Transverse colon (tissue), 4 donors: ENCODE measurements around the gene ANKS3. TPM values are rescaled to one million over a fixed set of nuclear protein-coding genes. Genes with fewer than 3 reads are reported as not detected.
"Not testable (repeated sequence)": the region's sequence is repeated elsewhere in the genome, so short reads cannot be mapped to it uniquely, and the experiment has no call there.

ENCODE experiments used
- DNase-seq: peaks from one replicate; pipeline ENCODE4 v3.0.0-alpha.2; 2019
- H3K27ac ChIP-seq, 4 donors: fragments of 200-600 bp; sonication (generic); 2 replicates each; pipeline ENCODE4 v1.5.1; 2016 to 2018; ENCODE audit warnings: inconsistent platforms in 4 of 4
- H3K27me3 ChIP-seq: fragments of 200-600 bp; sonication (generic); 2 replicates; pipeline ENCODE4 v1.5.1; 2017; ENCODE audit warnings: inconsistent platforms
- H3K36me3 ChIP-seq, 4 donors: fragments of 200-600 bp; sonication (generic); 2 replicates each; pipeline ENCODE4 v1.5.1; 2017 to 2019; ENCODE audit warnings: inconsistent platforms in 4 of 4
- H3K4me1 ChIP-seq, 4 donors: fragments of 200-600 bp; sonication (generic); 2 replicates each; pipeline ENCODE4 v1.5.1; 2017 to 2020; ENCODE audit warnings: inconsistent platforms in 4 of 4
- H3K4me3 ChIP-seq, 4 donors: fragments of 200-600 bp; sonication (generic); 1 replicate in 1 of 4; 2 replicates in 3 of 4; pipeline versions ENCODE4 v1.5.1 to v1.6.1; 2017 to 2019; ENCODE audit warnings: inconsistent platforms in 4 of 4
- H3K9me3 ChIP-seq, 2 donors: fragments of 200-600 bp; sonication (generic); 2 replicates each; pipeline ENCODE4 v1.5.1; 2017 to 2019; ENCODE audit warnings: inconsistent platforms in 2 of 2
- EP300 ChIP-seq: sonication (generic); formaldehyde crosslinking; IDR thresholded peaks from one replicate; pipeline ENCODE4 v1.6.1; 2017; ENCODE audit warnings: antibody characterized with exemption, low read depth
- POLR2A ChIP-seq: fragments of 450-650 bp; IDR thresholded peaks from one replicate; pipeline ENCODE4 v1.6.1; 2016; ENCODE audit warnings: antibody characterized with exemption, mild to moderate bottlenecking, moderate library complexity
- POLR2AphosphoS5 ChIP-seq, 3 donors: sonication (generic); formaldehyde crosslinking; IDR thresholded peaks; one replicate each; pipeline ENCODE4 v1.6.1; 2016; ENCODE audit warnings: antibody characterized with exemption in 3 of 3
- WGBS, 2 donors: methylation state at CpG; one replicate each; pipeline ENCODE4 v1.1.5; 2018; ENCODE audit warnings: low coverage in 1 of 2; 5-methylcytosine and 5-hydroxymethylcytosine counted together
- in situ Hi-C, 4 donors: fragments of 200-750 bp; cut with MboI; loops; one replicate each; pipeline versions ENCODE4 v1.15.0 to v1.15.1; 2017; ENCODE audit warnings: low sequenced_read_pairs in 3 of 4, low pct_ligation_motif_present in 1 of 4, low pct_unique_long_range_greater_than_20kb in 1 of 4
- intact Hi-C: fragments of 100-400 bp; cut with DNase I; formaldehyde crosslinking; loops from one replicate; pipeline ENCODE4 v1.15.1; 2023; ENCODE audit warnings: low total_unique reads
- total RNA-seq, 4 donors: library from RNA; depleted of rRNA; stranded (reverse); fragments of >200 nt; gene quantifications; one replicate each; pipeline ENCODE4 v1.1.0, GENCODE V29; 2016
- TF ChIP-seq, protein P1 (sequence below), 5 experiments: fragments of 200-600 bp in 3 of 5; fragments of 450-650 bp in 2 of 5; sonication (generic) in 3 of 5; IDR thresholded peaks; 1 replicate in 2 of 5; 2 replicates in 3 of 5; pipeline ENCODE4 v1.5.1; 2016 to 2017; ENCODE audit warnings: antibody characterized with exemption in 5 of 5, inconsistent platforms in 3 of 5, mild to moderate bottlenecking in 2 of 5, moderate library complexity in 1 of 5

ANKS3 gene
- total RNA-seq, 4 donors from 2014 or later, result 14.9 to 38.4 (median 25.0) TPM

DNA sequence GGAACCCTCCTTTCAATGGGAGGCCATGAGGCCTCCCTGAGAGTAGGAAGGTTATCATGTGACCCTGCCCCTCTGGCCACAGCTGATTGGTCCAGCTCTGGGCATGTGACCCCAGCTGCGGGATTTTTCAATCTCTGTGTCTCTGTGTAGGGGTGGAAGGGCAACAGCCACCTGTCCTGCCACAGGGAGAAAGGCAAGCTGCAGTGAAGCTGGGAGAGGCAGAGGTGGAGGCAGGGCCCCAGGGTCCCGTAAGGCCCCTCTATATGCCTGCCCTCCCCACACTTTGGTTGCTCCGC is 11.2 kb upstream of the ANKS3 start:
- Histone ChIP-seq H3K4me3 (no peak overlapping the region), H3K4me1 (peaks cover 6 to 19% (median 8%) of the 10 kb centered on the region in 4 donors), H3K9me3 (no peaks in the 10 kb centered on the region), H3K36me3 (no peaks in the 10 kb centered on the region), H3K27me3 (no peaks in the 10 kb centered on the region), H3K27ac (no peak overlapping the region)
- intact Hi-C loops (loop anchor here (5.0 kb wide), 1 partner anchor 297 kb away; no protein-coding TSS in a partner anchor), in situ Hi-C loops (no loop called here)
- 84% methylated on average over 3 of the region's 3 CpGs; no CpG with 5 or more reads in 1 of the 2 donors for WGBS, 2 donors
- DNase-seq, result no peak
- TF ChIP-seq, protein P1, sequence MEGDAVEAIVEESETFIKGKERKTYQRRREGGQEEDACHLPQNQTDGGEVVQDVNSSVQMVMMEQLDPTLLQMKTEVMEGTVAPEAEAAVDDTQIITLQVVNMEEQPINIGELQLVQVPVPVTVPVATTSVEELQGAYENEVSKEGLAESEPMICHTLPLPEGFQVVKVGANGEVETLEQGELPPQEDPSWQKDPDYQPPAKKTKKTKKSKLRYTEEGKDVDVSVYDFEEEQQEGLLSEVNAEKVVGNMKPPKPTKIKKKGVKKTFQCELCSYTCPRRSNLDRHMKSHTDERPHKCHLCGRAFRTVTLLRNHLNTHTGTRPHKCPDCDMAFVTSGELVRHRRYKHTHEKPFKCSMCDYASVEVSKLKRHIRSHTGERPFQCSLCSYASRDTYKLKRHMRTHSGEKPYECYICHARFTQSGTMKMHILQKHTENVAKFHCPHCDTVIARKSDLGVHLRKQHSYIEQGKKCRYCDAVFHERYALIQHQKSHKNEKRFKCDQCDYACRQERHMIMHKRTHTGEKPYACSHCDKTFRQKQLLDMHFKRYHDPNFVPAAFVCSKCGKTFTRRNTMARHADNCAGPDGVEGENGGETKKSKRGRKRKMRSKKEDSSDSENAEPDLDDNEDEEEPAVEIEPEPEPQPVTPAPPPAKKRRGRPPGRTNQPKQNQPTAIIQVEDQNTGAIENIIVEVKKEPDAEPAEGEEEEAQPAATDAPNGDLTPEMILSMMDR (IDR thresholded peaks at IDR 0.05), result no peak
- TF ChIP-seq POLR2AphosphoS5 (IDR thresholded peaks at IDR 0.05) (no peak), POLR2A (no peak), EP300 (no peak)

DNA sequence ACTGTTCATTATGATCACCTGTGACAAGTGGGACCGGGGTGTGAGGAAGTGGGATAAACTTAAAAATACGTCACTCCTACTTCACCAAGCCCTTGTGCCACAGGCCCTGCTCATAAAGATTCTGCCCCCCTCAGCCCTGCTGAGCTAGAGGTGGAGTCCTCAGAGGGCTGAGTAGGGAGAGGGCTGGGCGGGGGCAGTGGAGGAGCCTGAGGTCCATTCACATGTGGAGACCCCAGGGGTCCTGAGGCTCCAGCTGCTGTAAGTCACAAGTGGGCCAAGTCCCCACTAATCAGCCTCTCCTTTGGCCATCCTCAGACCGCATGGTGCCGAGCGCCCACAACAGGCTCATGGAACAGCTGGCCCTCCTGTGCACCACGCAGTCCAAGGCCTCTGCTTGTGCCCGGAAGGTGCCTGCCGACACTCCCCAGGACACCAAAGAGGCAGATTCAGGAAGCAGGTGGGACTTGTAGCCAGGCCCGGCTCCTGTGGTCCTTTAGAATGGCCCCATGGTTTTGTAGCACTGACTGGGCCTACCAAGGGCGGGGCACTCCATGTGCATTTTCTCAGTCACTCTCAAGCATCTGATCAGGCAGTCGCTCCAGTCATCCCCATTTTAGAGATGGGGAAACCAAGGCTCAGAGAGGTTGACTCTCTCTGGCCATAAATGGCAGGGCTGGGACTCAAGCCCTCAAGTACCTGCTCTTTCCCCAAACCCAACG is 10.6 kb upstream of the ANKS3 start:
- Histone ChIP-seq H3K4me3 (no peak overlapping the region), H3K27ac (no peak overlapping the region), H3K27me3 (no peaks in the 10 kb centered on the region), H3K4me1 (peaks cover 6 to 19% (median 8%) of the 10 kb centered on the region in 4 donors), H3K36me3 (no peaks in the 10 kb centered on the region), H3K9me3 (no peaks in the 10 kb centered on the region)
- in situ Hi-C loops (no loop called here), intact Hi-C loops (loop anchor here (5.0 kb wide), 1 partner anchor 298 kb away; no protein-coding TSS in a partner anchor)
- TF ChIP-seq POLR2A (no peak), POLR2AphosphoS5 (IDR thresholded peaks at IDR 0.05) (no peak), EP300 (no peak)
- TF ChIP-seq, protein P1 (IDR thresholded peaks at IDR 0.05), result no peak
- no peak for DNase-seq
- 50 to 85% methylated on average over 1 to 13 of the region's 13 CpGs for WGBS, 2 donors

DNA sequence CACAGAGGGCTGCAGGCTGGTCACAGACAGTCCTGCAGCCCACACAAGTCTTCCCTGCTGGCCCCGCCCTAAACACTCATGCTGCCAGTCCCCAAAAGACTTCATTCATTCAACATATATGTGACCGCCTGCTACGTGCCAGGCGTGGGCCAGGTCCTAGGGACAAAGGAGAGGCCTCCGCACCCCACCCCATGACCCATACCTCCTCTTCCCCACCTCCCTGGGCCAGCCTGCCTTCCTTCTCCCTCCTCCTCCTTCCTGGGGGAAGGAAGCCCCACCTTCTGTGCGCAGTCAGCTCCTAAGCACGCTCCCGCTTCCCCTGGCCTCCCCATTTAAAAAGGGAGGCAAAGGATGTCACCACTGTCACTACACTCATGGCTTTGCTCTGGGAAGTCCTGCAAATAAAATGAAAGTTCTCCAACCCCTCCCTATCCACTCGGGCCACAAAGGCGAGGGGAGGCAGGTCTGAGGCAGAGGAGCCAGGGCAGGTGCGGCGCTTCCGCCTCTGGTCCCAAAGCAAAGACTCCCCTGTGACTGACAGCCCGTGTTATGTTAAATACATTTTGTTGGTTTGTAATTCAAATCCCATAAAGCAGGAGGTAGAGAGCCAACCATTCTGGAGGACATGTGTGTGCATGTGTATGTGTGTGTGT is 9.3 kb upstream of the ANKS3 start:
- peak; percentile 38 for DNase-seq
- Histone ChIP-seq H3K27ac (no peak overlapping the region), H3K9me3 (no peaks in the 10 kb centered on the region), H3K27me3 (no peaks in the 10 kb centered on the region), H3K36me3 (no peaks in the 10 kb centered on the region), H3K4me1 (peaks cover 6 to 19% (median 8%) of the 10 kb centered on the region in 4 donors), H3K4me3 (peak overlapping the region in 3 of 4 donors; percentile 2 to 49 (median 28))
- TF ChIP-seq EP300 (no peak), POLR2AphosphoS5 (IDR thresholded peaks at IDR 0.05) (no peak), POLR2A (no peak)
- TF ChIP-seq, protein P1 (IDR thresholded peaks at IDR 0.05), result no peak
- in situ Hi-C loops, result no loop called here
- WGBS, 2 donors, result 22 to 43% methylated on average over 6 to 14 of the region's 14 CpGs
- intact Hi-C loops, result no loop called here

DNA sequence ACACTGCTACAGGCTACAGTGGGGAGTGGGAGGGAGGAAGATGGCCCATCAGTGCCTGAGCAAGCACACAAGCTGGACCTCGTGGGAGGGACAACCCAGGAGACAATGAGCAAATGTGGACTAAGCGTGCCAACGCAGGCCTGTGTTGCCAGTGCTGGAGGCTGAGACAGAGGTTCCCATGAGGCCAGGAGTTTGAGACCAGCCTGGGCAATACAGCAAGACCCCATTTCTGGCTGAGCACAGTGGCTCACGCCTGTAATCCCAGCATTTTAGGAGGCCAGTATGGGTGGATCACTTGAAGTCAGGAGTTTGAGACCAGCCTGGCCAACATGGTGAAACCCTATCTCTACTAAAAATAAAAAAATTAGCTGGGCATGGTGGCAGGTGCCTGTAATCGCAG is 4.3 kb upstream of the ANKS3 start:
- intact Hi-C loops, H3K27ac ChIP-seq, H3K4me3 ChIP-seq, H3K9me3 ChIP-seq, H3K27me3 ChIP-seq, DNase-seq, in situ Hi-C loops, H3K36me3 ChIP-seq: not testable (repeated sequence)
- 87 to 88% methylated on average over 1 to 5 of the region's 5 CpGs for WGBS, 2 donors
- H3K4me1 ChIP-seq, result peaks cover 6 to 18% (median 11%) of the 10 kb centered on the region in 4 donors
